Skeletal muscle satellite cell (primary cell): ENCODE results near the gene FXN.
"Not testable (repeated sequence)": the region's sequence is repeated elsewhere in the genome, so short reads cannot be mapped to it uniquely, and the experiment has no call there.

ENCODE experiments used
- H3K27me3 ChIP-seq: 2 replicates; pipeline ENCODE4 v1.7.0; 2013; ENCODE audit warnings: low read length; ENCODE audit not compliant: control insufficient read depth, insufficient read depth
- H3K36me3 ChIP-seq: 2 replicates; pipeline ENCODE4 v1.7.0; 2013; ENCODE audit warnings: mild to moderate bottlenecking, control low read depth, low read length; ENCODE audit not compliant: insufficient read depth
- H3K4me1 ChIP-seq: 2 replicates; pipeline ENCODE4 v1.7.0; 2013; ENCODE audit warnings: low read length; ENCODE audit not compliant: control insufficient read depth, insufficient read depth
- H3K4me2 ChIP-seq: 2 replicates; pipeline ENCODE4 v1.7.0; 2013; ENCODE audit warnings: mild to moderate bottlenecking, low read length
- H3K4me3 ChIP-seq: 2 replicates; pipeline ENCODE4 v1.7.0; 2013; ENCODE audit warnings: low read length
- H3K9ac ChIP-seq: 2 replicates; pipeline ENCODE4 v1.7.0; 2013; ENCODE audit warnings: mild to moderate bottlenecking, low read depth, low read length, moderate library complexity
- H3K9me3 ChIP-seq: replicated peaks from 2 replicates; pipeline ENCODE4 v1.7.0; 2013; ENCODE audit warnings: mild to moderate bottlenecking, control low read depth, low read length

The FXN gene

GRCh38 chr9:69089491-69089890, 53.9 kb downstream of the FXN start:
- Histone ChIP-seq H3K9me3 (no peaks in the 10 kb centered on the region), H3K9ac (no peak overlapping the region), H3K36me3 (no peaks in the 10 kb centered on the region), H3K27me3 (no peaks in the 10 kb centered on the region), H3K4me2 (no peak overlapping the region), H3K4me1 (no peaks in the 10 kb centered on the region), H3K4me3 (no peak overlapping the region)

- H3K27me3 ChIP-seq: no peaks in the 10 kb centered on the region
- no peak overlapping the region for H3K4me3 ChIP-seq
- no peaks in the 10 kb centered on the region for H3K36me3 ChIP-seq
- H3K4me2 ChIP-seq: no peak overlapping the region
- no peaks in the 10 kb centered on the region for H3K4me1 ChIP-seq
- no peak overlapping the region for H3K9ac ChIP-seq
- no peaks in the 10 kb centered on the region for H3K9me3 ChIP-seq
These were observed 54.7 kb downstream of the FXN start for GRCh38 chr9:69090140-69090750.

GRCh38 chr9:69090946-69091345, 55.4 kb downstream of the FXN start:
- no peak overlapping the region for H3K9ac ChIP-seq
- H3K4me2 ChIP-seq: no peak overlapping the region
- no peaks in the 10 kb centered on the region for H3K4me1 ChIP-seq
- no peak overlapping the region for H3K4me3 ChIP-seq
- H3K27me3 ChIP-seq: no peaks in the 10 kb centered on the region
- H3K36me3 ChIP-seq: no peaks in the 10 kb centered on the region
- H3K9me3 ChIP-seq: no peaks in the 10 kb centered on the region

GRCh38 chr9:69093471-69094103, 58.0 kb downstream of the FXN start:
- Histone ChIP-seq H3K9ac (no peak overlapping the region), H3K9me3 (no peaks in the 10 kb centered on the region), H3K27me3 (no peaks in the 10 kb centered on the region), H3K4me2 (no peak overlapping the region), H3K4me1 (no peaks in the 10 kb centered on the region), H3K36me3 (no peaks in the 10 kb centered on the region), H3K4me3 (no peak overlapping the region)

GRCh38 chr9:69094361-69095135, 59.0 kb downstream of the FXN start:
- not testable (repeated sequence) for H3K9me3 ChIP-seq, H3K36me3 ChIP-seq, H3K27me3 ChIP-seq, H3K4me1 ChIP-seq, H3K4me2 ChIP-seq, H3K4me3 ChIP-seq, H3K9ac ChIP-seq

GRCh38 chr9:69097064-69097463, 61.5 kb downstream of the FXN start:
- Histone ChIP-seq H3K9me3 (no peaks in the 10 kb centered on the region), H3K4me1 (no peaks in the 10 kb centered on the region), H3K9ac (no peak overlapping the region), H3K4me3 (no peak overlapping the region), H3K27me3 (no peaks in the 10 kb centered on the region), H3K4me2 (no peak overlapping the region), H3K36me3 (no peaks in the 10 kb centered on the region)

GRCh38 chr9:69097923-69098593, 62.5 kb downstream of the FXN start:
- H3K4me3 ChIP-seq: no peak overlapping the region
- no peaks in the 10 kb centered on the region for H3K9me3 ChIP-seq
- no peaks in the 10 kb centered on the region for H3K27me3 ChIP-seq
- no peak overlapping the region for H3K9ac ChIP-seq
- no peaks in the 10 kb centered on the region for H3K36me3 ChIP-seq
- no peaks in the 10 kb centered on the region for H3K4me1 ChIP-seq
- H3K4me2 ChIP-seq: no peak overlapping the region

- H3K27me3 ChIP-seq, H3K9ac ChIP-seq: not testable (repeated sequence)
These were observed 67.9 kb downstream of the FXN start for GRCh38 chr9:69103348-69103996.

GRCh38 chr9:69104830-69105527, 69.4 kb downstream of the FXN start:
- Histone ChIP-seq H3K27me3 (no peaks in the 10 kb centered on the region), H3K4me3 (no peak overlapping the region), H3K36me3 (no peaks in the 10 kb centered on the region), H3K4me2 (no peak overlapping the region), H3K9ac (no peak overlapping the region), H3K4me1 (no peaks in the 10 kb centered on the region), H3K9me3 (no peaks in the 10 kb centered on the region)

More at GRCh38 chr9:69103348-69103996, 67.9 kb downstream of the FXN start:
- not testable (repeated sequence) for H3K9me3 ChIP-seq, H3K36me3 ChIP-seq, H3K4me3 ChIP-seq, H3K4me1 ChIP-seq, H3K4me2 ChIP-seq

- no peaks in the 10 kb centered on the region for H3K36me3 ChIP-seq
- no peak overlapping the region for H3K9ac ChIP-seq
- no peaks in the 10 kb centered on the region for H3K27me3 ChIP-seq
- H3K4me3 ChIP-seq: no peak overlapping the region
- no peaks in the 10 kb centered on the region for H3K9me3 ChIP-seq
- no peak overlapping the region for H3K4me2 ChIP-seq
- no peaks in the 10 kb centered on the region for H3K4me1 ChIP-seq
These were observed 72.2 kb downstream of the FXN start for GRCh38 chr9:69107771-69108170.

GRCh38 chr9:69108706-69109105, 73.2 kb downstream of the FXN start:
- not testable (repeated sequence) for H3K4me1 ChIP-seq, H3K9ac ChIP-seq, H3K4me3 ChIP-seq, H3K9me3 ChIP-seq, H3K4me2 ChIP-seq, H3K36me3 ChIP-seq, H3K27me3 ChIP-seq
